Measurements from ENCODE around the gene PIK3CD. TPM values are rescaled to one million over a fixed set of nuclear protein-coding genes. Genes with fewer than 3 reads are reported as not detected.

Gene PIK3CD
- total and polyA plus RNA-seq, 2 experiments from 2014 or later = 6.6 to 32.1 TPM

GRCh38 chr1:9609998-9610397 lies 41.5 kb upstream of the PIK3CD start:
- H3K9me2 ChIP-seq (ENCODE audit: insufficient read depth) = no peaks in the 10 kb centered on the region
- Mint-ChIP-seq H3K27me3 (ENCODE audit: insufficient read depth, low read depth, poor library complexity) (peaks cover 10% of the 10 kb centered on the region), H3K9me3 (no peaks in the 10 kb centered on the region), H3K27ac (no peak overlapping the region), H3K4me3 (no peak overlapping the region), H3K4me1 (no peaks in the 10 kb centered on the region), H3K36me3 (ENCODE audit: low read depth) (peaks cover 12% of the 10 kb centered on the region)
- TF ChIP-seq JUNB (IDR thresholded peaks at IDR 0.05; ENCODE audit: unreplicated experiment) = no peak
- TF ChIP-seq NANOG (IDR thresholded peaks at IDR 0.05; ENCODE audit: borderline replicate concordance) = no peak
- TF ChIP-seq, protein P1, sequence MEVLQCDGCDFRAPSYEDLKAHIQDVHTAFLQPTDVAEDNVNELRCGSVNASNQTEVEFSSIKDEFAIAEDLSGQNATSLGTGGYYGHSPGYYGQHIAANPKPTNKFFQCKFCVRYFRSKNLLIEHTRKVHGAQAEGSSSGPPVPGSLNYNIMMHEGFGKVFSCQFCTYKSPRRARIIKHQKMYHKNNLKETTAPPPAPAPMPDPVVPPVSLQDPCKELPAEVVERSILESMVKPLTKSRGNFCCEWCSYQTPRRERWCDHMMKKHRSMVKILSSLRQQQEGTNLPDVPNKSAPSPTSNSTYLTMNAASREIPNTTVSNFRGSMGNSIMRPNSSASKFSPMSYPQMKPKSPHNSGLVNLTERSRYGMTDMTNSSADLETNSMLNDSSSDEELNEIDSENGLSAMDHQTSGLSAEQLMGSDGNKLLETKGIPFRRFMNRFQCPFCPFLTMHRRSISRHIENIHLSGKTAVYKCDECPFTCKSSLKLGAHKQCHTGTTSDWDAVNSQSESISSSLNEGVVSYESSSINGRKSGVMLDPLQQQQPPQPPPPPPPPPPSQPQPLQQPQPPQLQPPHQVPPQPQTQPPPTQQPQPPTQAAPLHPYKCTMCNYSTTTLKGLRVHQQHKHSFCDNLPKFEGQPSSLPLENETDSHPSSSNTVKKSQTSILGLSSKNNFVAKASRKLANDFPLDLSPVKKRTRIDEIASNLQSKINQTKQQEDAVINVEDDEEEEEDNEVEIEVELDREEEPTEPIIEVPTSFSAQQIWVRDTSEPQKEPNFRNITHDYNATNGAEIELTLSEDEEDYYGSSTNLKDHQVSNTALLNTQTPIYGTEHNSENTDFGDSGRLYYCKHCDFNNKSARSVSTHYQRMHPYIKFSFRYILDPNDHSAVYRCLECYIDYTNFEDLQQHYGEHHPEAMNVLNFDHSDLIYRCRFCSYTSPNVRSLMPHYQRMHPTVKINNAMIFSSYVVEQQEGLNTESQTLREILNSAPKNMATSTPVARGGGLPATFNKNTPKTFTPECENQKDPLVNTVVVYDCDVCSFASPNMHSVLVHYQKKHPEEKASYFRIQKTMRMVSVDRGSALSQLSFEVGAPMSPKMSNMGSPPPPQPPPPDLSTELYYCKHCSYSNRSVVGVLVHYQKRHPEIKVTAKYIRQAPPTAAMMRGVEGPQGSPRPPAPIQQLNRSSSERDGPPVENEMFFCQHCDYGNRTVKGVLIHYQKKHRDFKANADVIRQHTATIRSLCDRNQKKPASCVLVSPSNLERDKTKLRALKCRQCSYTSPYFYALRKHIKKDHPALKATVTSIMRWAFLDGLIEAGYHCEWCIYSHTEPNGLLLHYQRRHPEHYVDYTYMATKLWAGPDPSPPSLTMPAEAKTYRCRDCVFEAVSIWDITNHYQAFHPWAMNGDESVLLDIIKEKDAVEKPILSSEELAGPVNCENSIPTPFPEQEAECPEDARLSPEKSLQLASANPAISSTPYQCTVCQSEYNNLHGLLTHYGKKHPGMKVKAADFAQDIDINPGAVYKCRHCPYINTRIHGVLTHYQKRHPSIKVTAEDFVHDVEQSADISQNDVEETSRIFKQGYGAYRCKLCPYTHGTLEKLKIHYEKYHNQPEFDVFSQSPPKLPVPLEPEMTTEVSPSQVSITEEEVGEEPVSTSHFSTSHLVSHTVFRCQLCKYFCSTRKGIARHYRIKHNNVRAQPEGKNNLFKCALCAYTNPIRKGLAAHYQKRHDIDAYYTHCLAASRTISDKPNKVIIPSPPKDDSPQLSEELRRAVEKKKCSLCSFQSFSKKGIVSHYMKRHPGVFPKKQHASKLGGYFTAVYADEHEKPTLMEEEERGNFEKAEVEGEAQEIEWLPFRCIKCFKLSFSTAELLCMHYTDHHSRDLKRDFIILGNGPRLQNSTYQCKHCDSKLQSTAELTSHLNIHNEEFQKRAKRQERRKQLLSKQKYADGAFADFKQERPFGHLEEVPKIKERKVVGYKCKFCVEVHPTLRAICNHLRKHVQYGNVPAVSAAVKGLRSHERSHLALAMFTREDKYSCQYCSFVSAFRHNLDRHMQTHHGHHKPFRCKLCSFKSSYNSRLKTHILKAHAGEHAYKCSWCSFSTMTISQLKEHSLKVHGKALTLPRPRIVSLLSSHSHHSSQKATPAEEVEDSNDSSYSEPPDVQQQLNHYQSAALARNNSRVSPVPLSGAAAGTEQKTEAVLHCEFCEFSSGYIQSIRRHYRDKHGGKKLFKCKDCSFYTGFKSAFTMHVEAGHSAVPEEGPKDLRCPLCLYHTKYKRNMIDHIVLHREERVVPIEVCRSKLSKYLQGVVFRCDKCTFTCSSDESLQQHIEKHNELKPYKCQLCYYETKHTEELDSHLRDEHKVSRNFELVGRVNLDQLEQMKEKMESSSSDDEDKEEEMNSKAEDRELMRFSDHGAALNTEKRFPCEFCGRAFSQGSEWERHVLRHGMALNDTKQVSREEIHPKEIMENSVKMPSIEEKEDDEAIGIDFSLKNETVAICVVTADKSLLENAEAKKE (CRISPR knock-in tag; IDR thresholded peaks at IDR 0.05) = no peak
- no peak for TF ChIP-seq ZNF114 (CRISPR knock-in tag; IDR thresholded peaks at IDR 0.05)
- H3K36me3 ChIP-seq (ENCODE audit: insufficient read depth) = 0 out of 2 replicates have a peak, but pooled peaks cover 3% of the 10 kb centered on the region
- no peak overlapping the region for H3K27ac ChIP-seq (ENCODE audit: low read depth)
- H3K4me3 ChIP-seq = no peak overlapping the region
- no peaks in the 10 kb centered on the region; the same call in 1 of the 2 replicates for H4K20me1 ChIP-seq (replicated peaks; ENCODE audit: insufficient read depth)
- no peaks in the 10 kb centered on the region for H3K4me1 ChIP-seq (ENCODE audit: insufficient read depth)
- no peak for ATAC-seq
- no peaks in the 10 kb centered on the region for H3K79me2 ChIP-seq (replicated peaks; ENCODE audit: insufficient read depth)
- no peaks in the 10 kb centered on the region for H3K27me3 ChIP-seq (ENCODE audit: insufficient read depth)
- no peak overlapping the region for H3K4me2 ChIP-seq
- DNase-seq (ENCODE audit: low spot score) = no peak
- no peaks in the 10 kb centered on the region for H3F3A ChIP-seq (replicated peaks; ENCODE audit: low read depth)
- no peak overlapping the region for H2AFZ ChIP-seq

- H3K4me3 ChIP-seq = no peak overlapping the region
- Mint-ChIP-seq H3K4me3 (no peak overlapping the region), H3K9me3 (no peaks in the 10 kb centered on the region), H3K4me1 (peaks cover 4% of the 10 kb centered on the region; the same call in 2 of the 3 replicates), H3K27me3 (ENCODE audit: insufficient read depth, low read depth, poor library complexity) (peaks cover 14% of the 10 kb centered on the region), H3K27ac (no peak overlapping the region), H3K36me3 (ENCODE audit: low read depth) (peaks cover 12% of the 10 kb centered on the region; the same call in 2 of the 3 replicates)
- no peak overlapping the region for H2AFZ ChIP-seq
- no peaks in the 10 kb centered on the region for H3K4me1 ChIP-seq (ENCODE audit: insufficient read depth)
- H4K20me1 ChIP-seq (replicated peaks; ENCODE audit: insufficient read depth) = no peaks in the 10 kb centered on the region
- no peak overlapping the region for H3K27ac ChIP-seq (ENCODE audit: low read depth)
- H3K9me2 ChIP-seq (ENCODE audit: insufficient read depth) = no peaks in the 10 kb centered on the region
- ATAC-seq (no peak), DNase-seq (ENCODE audit: low spot score) (no peak)
- no peak overlapping the region for H3K4me2 ChIP-seq
- H3K36me3 ChIP-seq (ENCODE audit: insufficient read depth) = 0 out of 2 replicates have a peak, but pooled peaks cover 3% of the 10 kb centered on the region
- no peaks in the 10 kb centered on the region for H3K27me3 ChIP-seq (ENCODE audit: insufficient read depth)
- H3K79me2 ChIP-seq (replicated peaks; ENCODE audit: insufficient read depth) = no peaks in the 10 kb centered on the region
- H3F3A ChIP-seq (replicated peaks; ENCODE audit: low read depth) = no peaks in the 10 kb centered on the region
- TF ChIP-seq, protein P1 (CRISPR knock-in tag; IDR thresholded peaks at IDR 0.05) = no peak
- no peak for TF ChIP-seq POLR2AphosphoS5 (IDR thresholded peaks at IDR 0.05; ENCODE audit: low read depth)
Measured at GRCh38 chr1:9610548-9610947, 41.0 kb upstream of the PIK3CD start.
